WTC11 (cell line): Measurements from ENCODE around the gene TEAD1. TPM values are rescaled to one million over a fixed set of nuclear protein-coding genes. Genes with fewer than 3 reads are reported as not detected.

ENCODE experiments used
- ATAC-seq: fragments of 200-7000 bp; cut with Tn5 transposase; 2 replicates; pipeline ENCODE4 v1.10.0; 2021; ENCODE audit warnings: mild to moderate bottlenecking, moderate library complexity
- CTCF ChIA-PET: fragments of 300-600 bp; sonication (Branson Sonifier 250); formaldehyde crosslinking; loops from one replicate; lab custom pipeline; 2021; ENCODE audit warnings: antibody characterized with exemption; lab: Charles Lee
- POLR2A ChIA-PET: fragments of 350-600 bp; sonication (Branson Sonifier 250); formaldehyde crosslinking; loops from one replicate; lab custom pipeline; 2021; ENCODE audit warnings: antibody characterized with exemption; lab: Charles Lee
- DNase-seq: peaks from one replicate; pipeline ENCODE4 v3.0.0; 2021; ENCODE audit warnings: low spot score
- H3K27ac Mint-ChIP-seq: 2 replicates; pipeline ENCODE4 v1.8.0; 2021; ENCODE audit warnings: mixed read lengths
- H3K27me3 Mint-ChIP-seq: 2 replicates; pipeline ENCODE4 v1.8.0; 2021; ENCODE audit warnings: low read depth, mild to moderate bottlenecking, moderate library complexity, mixed read lengths
- H3K36me3 Mint-ChIP-seq: 2 replicates; pipeline ENCODE4 v1.8.0; 2021; ENCODE audit warnings: mixed read lengths
- H3K4me1 Mint-ChIP-seq: 2 replicates; pipeline ENCODE4 v1.8.0; 2022; ENCODE audit warnings: mixed read lengths
- H3K4me3 Mint-ChIP-seq: 2 replicates; pipeline ENCODE4 v1.8.0; 2021; ENCODE audit warnings: mild to moderate bottlenecking, moderate library complexity, mixed read lengths
- H3K9me3 Mint-ChIP-seq: 2 replicates; pipeline ENCODE4 v1.8.0; 2021; ENCODE audit warnings: mixed read lengths
- AR ChIP-seq: fragments of 250-450 bp; sonication (Bioruptor Pico); IDR thresholded peaks from 2 replicates; pipeline ENCODE4 v1.9.0; 2021; ENCODE audit warnings: mild to moderate bottlenecking
- ATF1 ChIP-seq: sonication (generic); formaldehyde crosslinking; IDR thresholded peaks from 2 replicates; pipeline ENCODE4 v1.8.1; 2023; ENCODE audit warnings: mild to moderate bottlenecking, moderate library complexity, missing genetic modification reagents
- ATF2 ChIP-seq: sonication (generic); formaldehyde crosslinking; IDR thresholded peaks from 2 replicates; pipeline ENCODE4 v1.8.1; 2022; ENCODE audit warnings: low read depth, missing genetic modification reagents, borderline replicate concordance
- CBFB ChIP-seq: sonication (generic); formaldehyde crosslinking; IDR thresholded peaks from 2 replicates; pipeline ENCODE4 v1.8.1; 2022; ENCODE audit warnings: mild to moderate bottlenecking, low read depth, missing genetic modification reagents
- EMX1 ChIP-seq: fragments of 250-450 bp; sonication (Bioruptor Pico); IDR thresholded peaks from 2 replicates; pipeline ENCODE4 v1.8.0; 2021; ENCODE audit warnings: mild to moderate bottlenecking
- ERG ChIP-seq: fragments of 250-450 bp; sonication (Bioruptor Pico); IDR thresholded peaks from 2 replicates; pipeline ENCODE4 v1.8.0; 2021; ENCODE audit warnings: mild to moderate bottlenecking
- ETV6 ChIP-seq: sonication (generic); formaldehyde crosslinking; IDR thresholded peaks from 2 replicates; pipeline ENCODE4 v1.8.1; 2022; ENCODE audit warnings: mild to moderate bottlenecking, missing genetic modification reagents
- FOXP1 ChIP-seq: sonication (generic); formaldehyde crosslinking; IDR thresholded peaks from 2 replicates; pipeline ENCODE4 v1.8.0; 2022; ENCODE audit warnings: missing genetic modification reagents, mild to moderate bottlenecking, moderate library complexity, borderline replicate concordance
- PRRX2 ChIP-seq: fragments of 250-450 bp; sonication (Bioruptor Pico); IDR thresholded peaks from 2 replicates; pipeline ENCODE4 v1.8.0; 2021; ENCODE audit warnings: mild to moderate bottlenecking
- ZNF219 ChIP-seq: sonication (generic); formaldehyde crosslinking; IDR thresholded peaks from 2 replicates; pipeline ENCODE4 v1.8.0; 2023; ENCODE audit warnings: missing genetic modification reagents, mild to moderate bottlenecking, borderline replicate concordance
- ZNF263 ChIP-seq: sonication (generic); formaldehyde crosslinking; IDR thresholded peaks from 2 replicates; pipeline ENCODE4 v1.8.1; 2022; ENCODE audit warnings: low read depth, mild to moderate bottlenecking, moderate library complexity, missing genetic modification reagents
- ZNF317 ChIP-seq: sonication (generic); formaldehyde crosslinking; IDR thresholded peaks from 2 replicates; pipeline ENCODE4 v1.8.1; 2023; ENCODE audit warnings: low read depth, mild to moderate bottlenecking, moderate library complexity, missing genetic modification reagents, borderline replicate concordance
- total RNA-seq: library from RNA; stranded (reverse); gene quantifications from 3 replicates; pipeline ENCODE4 v1.2.3, GENCODE V29; 2021
- TF ChIP-seq, protein P1 (sequence below): sonication (generic); formaldehyde crosslinking; IDR thresholded peaks from 2 replicates; pipeline ENCODE4 v1.8.0; 2023; ENCODE audit warnings: missing genetic modification reagents
- TF ChIP-seq, protein P2 (sequence below): sonication (generic); formaldehyde crosslinking; IDR thresholded peaks from 2 replicates; pipeline ENCODE4 v1.8.1; 2022; ENCODE audit warnings: mild to moderate bottlenecking, moderate library complexity, missing genetic modification reagents
- TF ChIP-seq, protein P3 (sequence below): sonication (generic); formaldehyde crosslinking; conservative IDR thresholded peaks from 2 replicates; pipeline ENCODE4 v1.8.1; 2022; ENCODE audit warnings: mild to moderate bottlenecking, missing genetic modification reagents

Gene TEAD1
- total RNA-seq, 1 experiment from 2014 or later: 79.9 TPM

- POLR2A ChIA-PET: interaction anchor here (0.7 to 0.8 kb wide), 2 partner anchors 51 to 129 kb away, joined by 3 read pairs; no protein-coding TSS in a partner anchor
Measured at GRCh38 chr11:12731841-12732336, 57.7 kb downstream of the TEAD1 start.

GRCh38 chr11:12733091-12733490 lies 58.9 kb downstream of the TEAD1 start:
- CTCF ChIA-PET: interaction anchor here (1.0 to 2.1 kb wide), 4 partner anchors 10 to 402 kb away, joined by 3 to 5 read pairs (median 4); no protein-coding TSS in a partner anchor
- TF ChIP-seq, protein P1, sequence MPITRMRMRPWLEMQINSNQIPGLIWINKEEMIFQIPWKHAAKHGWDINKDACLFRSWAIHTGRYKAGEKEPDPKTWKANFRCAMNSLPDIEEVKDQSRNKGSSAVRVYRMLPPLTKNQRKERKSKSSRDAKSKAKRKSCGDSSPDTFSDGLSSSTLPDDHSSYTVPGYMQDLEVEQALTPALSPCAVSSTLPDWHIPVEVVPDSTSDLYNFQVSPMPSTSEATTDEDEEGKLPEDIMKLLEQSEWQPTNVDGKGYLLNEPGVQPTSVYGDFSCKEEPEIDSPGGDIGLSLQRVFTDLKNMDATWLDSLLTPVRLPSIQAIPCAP (CRISPR knock-in tag): no peak
- TF ChIP-seq FOXP1 (no peak), ATF1 (CRISPR knock-in tag) (no peak), ATF2 (CRISPR knock-in tag) (no peak), ERG (CRISPR knock-in tag) (no peak), EMX1 (CRISPR knock-in tag) (no peak), ZNF317 (CRISPR knock-in tag) (no peak), ZNF219 (CRISPR knock-in tag) (no peak), ETV6 (CRISPR knock-in tag) (no peak), PRRX2 (no peak), CBFB (CRISPR knock-in tag) (no peak), ZNF263 (CRISPR knock-in tag) (no peak)
- TF ChIP-seq, protein P2, sequence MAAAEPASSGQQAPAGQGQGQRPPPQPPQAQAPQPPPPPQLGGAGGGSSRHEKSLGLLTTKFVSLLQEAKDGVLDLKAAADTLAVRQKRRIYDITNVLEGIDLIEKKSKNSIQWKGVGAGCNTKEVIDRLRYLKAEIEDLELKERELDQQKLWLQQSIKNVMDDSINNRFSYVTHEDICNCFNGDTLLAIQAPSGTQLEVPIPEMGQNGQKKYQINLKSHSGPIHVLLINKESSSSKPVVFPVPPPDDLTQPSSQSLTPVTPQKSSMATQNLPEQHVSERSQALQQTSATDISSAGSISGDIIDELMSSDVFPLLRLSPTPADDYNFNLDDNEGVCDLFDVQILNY (CRISPR knock-in tag): no peak
- TF ChIP-seq, protein P3, sequence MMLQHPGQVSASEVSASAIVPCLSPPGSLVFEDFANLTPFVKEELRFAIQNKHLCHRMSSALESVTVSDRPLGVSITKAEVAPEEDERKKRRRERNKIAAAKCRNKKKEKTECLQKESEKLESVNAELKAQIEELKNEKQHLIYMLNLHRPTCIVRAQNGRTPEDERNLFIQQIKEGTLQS: no peak
- ATAC-seq (no peak), DNase-seq (no peak)
- Mint-ChIP-seq H3K27me3 (no peaks in the 10 kb centered on the region), H3K4me3 (no peak overlapping the region), H3K36me3 (no peaks in the 10 kb centered on the region), H3K4me1 (peaks cover 62% of the 10 kb centered on the region), H3K27ac (no peak overlapping the region), H3K9me3 (no peaks in the 10 kb centered on the region)
- POLR2A ChIA-PET: no interaction called here

More at GRCh38 chr11:12731841-12732336, 57.7 kb downstream of the TEAD1 start:
- H3K9me3 Mint-ChIP-seq: no peaks in the 10 kb centered on the region
- H3K27me3 Mint-ChIP-seq: no peaks in the 10 kb centered on the region
- H3K36me3 Mint-ChIP-seq: no peaks in the 10 kb centered on the region
- CTCF ChIA-PET: interaction anchor here (1.0 to 2.1 kb wide), 3 partner anchors 8 to 182 kb away, joined by 3 to 5 read pairs (median 4); no protein-coding TSS in a partner anchor
- TF ChIP-seq ZNF263 (CRISPR knock-in tag) (no peak), AR (no peak)
- peak overlapping the region; percentile 35 for H3K27ac Mint-ChIP-seq
- no peak for ATAC-seq
- no peak overlapping the region for H3K4me3 Mint-ChIP-seq
- H3K4me1 Mint-ChIP-seq: peaks cover 66% of the 10 kb centered on the region
- DNase-seq: no peak
